ENCODE data around the gene PRKG1.

Gene PRKG1

DNA sequence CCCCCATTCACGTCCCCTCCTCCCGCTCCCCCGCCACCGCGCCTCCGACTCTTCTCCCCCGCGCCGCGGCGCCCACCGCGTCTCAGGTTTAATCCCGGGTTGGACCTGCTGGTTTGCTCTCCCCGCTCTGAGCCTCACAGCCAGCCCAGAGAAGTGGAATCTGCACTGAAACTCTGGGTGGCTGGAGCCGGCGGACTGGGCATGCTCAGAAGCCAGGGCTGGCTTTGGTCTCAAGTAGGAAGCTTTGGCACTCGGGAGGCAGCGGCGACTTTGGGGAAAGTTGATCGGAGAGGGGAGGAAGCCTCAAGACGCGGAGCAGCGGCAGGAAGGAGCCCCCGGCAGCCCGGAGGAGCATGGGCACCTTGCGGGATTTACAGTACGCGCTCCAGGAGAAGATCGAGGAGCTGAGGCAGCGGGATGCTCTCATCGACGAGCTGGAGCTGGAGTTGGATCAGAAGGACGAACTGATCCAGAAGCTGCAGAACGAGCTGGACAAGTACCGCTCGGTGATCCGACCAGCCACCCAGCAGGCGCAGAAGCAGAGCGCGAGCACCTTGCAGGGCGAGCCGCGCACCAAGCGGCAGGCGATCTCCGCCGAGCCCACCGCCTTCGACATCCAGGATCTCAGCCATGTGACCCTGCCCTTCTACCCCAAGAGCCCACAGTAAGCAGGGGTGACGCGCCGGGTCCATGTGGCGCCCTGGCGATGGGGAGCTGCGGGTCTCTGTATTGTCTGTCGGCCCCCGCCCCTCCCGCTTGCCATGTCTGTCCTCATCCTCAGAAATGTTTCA, at the start of gene PRKG1:
PRKG1 (plus strand) TSS at position 250 of the 791 bp plus-strand sequence.
- no peak for DNase-seq

DNA sequence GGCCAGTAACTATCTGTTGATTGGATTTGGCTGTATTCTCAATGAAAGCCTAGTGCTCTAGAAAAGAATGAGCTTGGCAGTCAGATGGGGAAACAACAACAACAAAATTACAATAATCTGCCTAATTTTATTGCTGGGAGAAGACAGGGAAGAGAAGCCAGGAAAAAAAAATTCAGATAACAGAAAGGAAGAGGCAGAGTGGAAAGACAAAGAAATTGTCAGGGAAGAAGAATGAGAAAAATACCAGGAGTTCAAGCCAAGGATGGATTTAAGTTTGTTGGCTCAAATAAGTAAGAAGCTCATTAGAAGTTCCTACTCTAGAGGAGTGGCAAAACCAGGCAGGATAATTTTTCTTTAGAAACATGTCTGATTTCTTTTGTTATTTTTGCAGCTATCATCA, 45.9 kb upstream of the PRKG1 start:
- DNase-seq: no peak

DNA sequence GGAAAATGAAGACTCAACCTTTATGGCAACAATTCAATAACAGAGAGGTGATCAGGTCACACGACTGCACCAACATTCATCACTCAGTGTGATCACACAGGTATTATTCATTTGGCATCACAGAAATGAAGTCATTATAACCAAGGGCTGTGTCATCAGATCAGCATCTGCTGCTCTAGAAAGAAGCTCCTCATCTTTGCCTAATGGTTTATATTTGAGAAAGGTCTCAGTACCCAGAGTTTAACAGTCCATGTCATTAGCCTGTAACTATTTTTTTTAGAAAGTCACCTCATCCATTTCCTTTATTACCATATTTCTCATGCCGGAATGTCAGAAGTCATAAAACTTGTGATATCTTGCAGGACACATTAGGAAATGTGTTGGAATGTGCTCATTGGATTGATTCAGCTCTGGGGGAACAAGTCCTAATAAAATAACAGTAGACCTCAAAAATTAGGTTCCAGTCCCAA, 45.1 kb upstream of the PRKG1 start:
- DNase-seq: no peak

DNA sequence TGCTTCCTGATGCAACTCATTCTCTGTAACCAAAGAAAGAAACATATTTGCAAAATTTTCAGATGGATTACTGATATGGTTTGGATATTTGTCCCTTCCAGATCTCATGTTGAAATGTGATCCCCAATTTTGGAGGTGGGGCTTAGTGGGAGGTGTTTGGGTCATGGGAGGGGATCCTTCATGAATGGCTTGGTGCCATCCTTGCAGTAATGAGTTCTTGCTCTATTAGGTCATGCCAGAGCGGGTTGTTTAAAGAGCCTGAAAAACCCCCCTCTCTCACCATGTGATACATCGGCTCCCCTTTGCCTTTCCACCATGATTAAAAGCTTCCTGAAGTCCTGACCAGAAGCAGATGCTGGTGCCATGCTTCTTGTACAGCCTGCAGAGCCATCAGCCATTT, 43.8 kb upstream of the PRKG1 start:
- DNase-seq: no peak

DNA sequence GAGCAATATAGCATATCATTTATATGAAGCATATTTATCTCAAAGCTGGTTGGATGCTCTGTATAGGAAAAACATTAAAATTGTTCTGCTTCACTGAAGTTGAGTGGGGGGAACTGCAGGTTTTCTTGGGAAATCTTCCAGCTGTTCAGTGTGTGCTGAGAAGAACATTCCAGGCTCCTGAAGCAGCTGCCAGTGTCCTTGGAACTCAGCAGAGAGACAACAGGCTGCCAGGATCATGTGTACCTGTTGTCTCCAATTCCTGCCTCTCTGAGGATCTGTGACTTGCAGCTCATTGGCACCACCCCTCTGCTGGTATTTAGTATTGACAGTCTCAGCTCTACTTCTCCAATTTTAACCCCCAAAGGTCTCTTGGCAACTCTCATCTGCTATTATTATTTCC, 42.3 kb upstream of the PRKG1 start:
- no peak for DNase-seq

DNA sequence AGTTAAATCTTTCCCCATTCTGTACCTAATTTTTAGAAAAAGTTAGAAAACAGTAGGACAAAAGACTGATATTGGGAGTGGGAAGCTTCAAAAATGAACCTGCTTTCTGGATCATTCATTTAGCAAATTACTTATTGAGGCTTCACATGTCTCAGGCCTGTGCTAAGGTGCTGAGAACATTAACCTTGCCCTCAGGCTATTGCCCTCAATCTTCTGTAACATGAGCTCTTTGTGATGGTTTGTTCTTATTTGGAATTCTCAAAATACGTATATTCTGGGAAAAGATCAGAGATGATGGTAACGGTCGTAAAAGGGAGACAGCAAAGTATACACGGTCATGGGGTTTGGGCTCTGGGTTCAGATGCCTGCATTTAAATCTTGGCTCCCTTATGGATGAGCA, 39.5 kb upstream of the PRKG1 start:
- DNase-seq: no peak

DNA sequence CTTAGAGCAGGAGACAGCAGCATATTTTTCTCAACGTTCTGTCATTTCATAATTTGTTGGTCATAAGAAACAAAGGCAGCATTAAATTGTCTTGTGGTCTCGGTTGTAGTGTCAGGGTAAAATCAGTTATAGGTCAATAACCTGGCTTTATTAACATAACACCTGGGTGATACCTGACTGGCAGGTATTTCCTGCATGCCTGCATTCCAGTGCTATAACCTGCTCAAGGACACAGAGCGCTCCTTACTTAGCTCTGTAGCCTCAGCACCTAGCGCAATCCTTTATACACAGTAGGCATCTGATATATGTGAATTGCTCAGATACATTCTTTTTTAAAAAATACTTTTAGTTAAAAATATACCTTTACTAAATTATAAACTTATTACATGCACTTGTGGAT, 38.9 kb upstream of the PRKG1 start:
- no peak for DNase-seq

DNA sequence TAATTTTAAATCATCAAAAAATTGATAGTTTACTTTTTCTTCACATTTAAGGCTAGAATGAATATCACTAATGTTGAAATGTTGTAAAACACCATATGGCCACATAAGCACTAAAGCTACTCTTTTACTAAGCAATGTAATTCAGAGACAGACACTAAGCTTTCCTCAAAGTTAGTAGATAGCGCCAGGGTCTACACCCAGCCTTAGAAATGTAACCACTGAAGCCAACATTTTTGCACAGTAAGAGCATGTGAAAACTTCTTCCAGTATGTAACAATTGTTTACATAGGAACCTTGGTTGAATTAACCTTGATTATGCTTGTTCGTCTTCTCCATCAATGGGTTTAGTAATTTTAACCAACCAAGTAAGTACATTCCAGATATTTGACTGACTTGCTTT, 28.4 kb upstream of the PRKG1 start:
- no peak for DNase-seq

DNA sequence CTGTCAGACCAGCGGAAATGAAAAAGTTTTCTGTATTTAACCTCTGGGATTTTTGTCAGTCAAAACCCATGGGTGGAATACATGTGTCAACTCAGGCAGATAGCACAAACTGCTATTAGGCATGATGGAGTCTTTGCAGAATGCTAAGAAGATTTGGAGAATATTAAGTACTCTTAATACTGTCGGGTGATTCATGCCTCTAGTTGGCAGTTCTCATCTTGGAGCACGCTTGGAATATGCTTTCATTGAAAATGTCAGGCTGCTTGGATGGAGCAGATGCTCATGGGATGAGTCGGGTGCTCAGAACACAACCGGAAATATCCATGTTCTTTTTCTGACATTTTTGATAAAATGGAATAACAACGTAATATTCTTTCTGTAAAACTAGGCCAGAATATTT, 27.6 kb upstream of the PRKG1 start:
- DNase-seq: no peak

DNA sequence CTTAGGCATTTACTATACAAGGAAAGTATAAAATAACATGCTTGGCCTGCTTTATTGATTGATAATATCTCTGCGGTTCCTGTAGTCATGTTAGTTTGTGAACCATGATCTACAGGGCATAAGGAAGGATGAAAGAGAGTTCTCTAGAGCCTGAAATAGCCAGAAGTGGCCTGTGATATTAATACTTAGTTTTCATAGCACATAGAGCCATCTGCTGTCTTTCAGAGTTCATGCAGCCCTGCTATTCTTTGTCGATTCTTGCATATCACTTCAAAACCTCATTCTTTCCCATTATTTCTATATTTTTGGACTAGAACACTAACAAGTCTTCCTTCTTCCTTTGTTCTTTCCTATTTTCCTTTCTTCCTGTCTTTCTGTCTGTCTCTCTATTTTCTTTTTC, 26.4 kb upstream of the PRKG1 start:
- no peak for DNase-seq

DNA sequence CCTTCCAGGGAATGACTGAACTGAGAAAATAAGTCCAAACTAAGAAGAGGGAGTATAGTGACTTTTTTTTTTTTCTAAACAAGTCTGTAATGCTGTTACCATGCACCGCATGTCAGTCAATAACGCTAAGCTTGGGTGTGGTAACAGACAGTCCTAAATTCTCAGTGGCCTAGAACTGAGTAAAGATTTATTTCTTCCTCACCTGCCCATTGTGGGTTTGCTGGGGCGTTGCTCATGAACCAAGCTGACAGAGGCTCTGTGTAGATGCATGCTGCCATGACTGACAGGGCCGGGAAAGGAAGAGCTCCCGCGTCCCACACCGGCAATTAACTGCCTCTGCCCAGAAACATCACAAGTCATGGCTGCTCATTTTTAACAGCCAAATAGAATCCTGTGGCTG, 25.5 kb upstream of the PRKG1 start:
- DNase-seq: no peak

DNA sequence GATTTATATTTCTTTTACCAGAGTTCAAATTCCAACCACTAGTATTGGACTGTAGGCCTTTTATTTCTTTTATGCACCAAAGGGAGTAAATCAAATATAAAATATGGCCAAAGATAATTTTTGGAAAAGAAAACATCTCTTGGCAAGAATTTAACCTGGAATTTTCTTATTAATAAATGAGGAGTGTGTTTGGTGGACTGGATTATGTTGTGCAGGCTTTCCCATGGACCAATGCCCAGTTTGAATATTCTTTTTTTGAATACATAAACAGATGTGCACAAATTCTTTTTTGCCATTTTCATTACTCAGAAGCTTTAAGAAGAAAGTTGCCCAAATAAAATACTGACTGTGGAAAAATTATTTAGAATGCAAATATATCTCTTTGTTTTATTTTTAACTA, 22.1 kb upstream of the PRKG1 start:
- DNase-seq: no peak

DNA sequence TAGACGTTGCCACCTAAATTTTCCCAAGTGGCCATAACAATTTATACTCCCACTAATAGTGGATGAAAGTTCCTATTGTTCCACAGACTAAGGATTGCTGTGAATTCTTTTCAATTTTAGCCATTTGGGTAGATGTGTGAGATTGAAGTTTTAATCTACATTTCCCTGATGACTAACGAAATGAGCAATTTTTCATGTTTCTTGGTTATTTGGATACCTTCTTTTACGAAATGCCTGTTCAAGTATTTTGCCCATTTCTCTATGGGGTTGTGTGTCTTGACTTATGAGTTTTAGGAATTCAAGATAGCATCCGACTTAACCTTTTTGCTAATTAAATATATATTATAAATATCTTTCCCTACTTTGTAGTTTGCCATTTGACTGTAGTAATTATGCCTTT, 16.4 kb upstream of the PRKG1 start:
- no peak for DNase-seq

DNA sequence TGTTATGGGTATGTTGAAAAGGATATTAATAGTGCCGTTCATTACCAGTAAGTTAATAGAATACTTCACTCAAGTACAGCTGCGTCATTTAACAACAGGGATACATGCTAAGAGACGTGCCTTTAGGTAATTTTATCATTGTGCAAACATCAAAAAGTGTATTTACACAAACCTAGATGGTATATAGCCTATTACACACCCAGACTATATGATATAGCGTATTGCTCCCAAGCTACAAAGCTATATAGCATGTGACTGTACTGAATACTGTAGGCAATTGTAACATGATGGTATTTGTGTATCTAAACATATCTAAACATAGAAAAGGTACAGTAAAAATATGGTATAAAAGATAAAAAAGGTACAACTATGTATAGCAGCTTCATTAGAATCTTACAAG, 11.1 kb upstream of the PRKG1 start:
- no peak for DNase-seq

DNA sequence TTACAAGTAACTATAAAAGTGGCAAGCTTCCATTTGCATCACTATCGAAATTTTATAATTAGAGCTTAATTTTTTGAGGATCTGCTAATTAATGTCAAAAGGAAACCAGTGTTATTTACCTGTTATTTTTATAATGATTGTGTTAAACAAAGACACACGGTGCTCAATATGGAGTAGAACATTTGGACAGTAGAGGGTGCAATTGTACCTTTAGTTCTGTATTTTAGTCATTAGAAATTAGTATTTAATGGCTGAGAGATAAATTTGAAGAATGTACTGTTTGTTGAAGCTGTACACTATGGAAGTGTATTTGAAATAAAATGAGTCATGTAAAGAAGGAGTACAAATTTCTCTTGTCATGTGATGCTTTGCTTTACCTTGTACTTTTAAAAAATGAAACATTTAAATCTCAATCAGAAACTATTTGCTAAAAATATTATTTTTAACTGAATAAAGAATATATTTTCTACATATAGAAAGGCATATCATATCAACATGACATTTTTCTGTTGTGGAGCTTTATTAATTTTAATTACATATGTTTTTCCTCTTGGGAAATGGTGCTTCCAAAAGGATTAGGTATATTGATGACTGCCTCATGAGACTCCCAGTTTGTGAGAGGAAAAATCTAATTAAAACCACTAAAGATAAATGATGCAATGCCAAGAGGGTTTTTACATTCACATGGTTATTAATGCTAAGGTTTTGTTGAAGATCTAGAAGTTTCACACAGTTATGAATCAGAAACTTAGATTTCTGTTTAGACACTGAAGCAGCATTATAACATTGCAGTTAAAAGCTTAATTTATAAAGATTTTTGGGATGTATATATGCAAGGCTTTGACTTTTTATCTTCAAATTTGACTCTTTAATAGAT, 10.4 kb upstream of the PRKG1 start:
- no peak for DNase-seq

DNA sequence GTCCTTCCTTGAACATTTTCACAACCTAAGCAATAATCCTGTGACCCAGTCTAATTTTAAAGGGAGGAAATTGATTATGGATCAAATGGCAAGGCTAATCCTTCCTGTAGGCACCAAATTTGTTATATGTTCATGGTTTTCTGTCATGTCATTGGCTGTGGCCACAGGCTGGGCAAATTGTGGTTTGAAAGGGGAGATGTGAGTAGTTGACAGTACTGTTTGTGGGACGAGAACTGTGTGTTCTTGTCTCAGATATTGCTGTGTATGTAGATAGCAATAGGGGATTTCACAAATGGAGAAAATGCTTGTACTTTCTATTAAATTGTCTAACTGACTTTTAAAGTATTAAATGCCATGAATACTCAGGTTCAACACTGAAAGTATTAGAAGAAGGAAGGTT, 8.1 kb upstream of the PRKG1 start:
- no peak for DNase-seq

DNA sequence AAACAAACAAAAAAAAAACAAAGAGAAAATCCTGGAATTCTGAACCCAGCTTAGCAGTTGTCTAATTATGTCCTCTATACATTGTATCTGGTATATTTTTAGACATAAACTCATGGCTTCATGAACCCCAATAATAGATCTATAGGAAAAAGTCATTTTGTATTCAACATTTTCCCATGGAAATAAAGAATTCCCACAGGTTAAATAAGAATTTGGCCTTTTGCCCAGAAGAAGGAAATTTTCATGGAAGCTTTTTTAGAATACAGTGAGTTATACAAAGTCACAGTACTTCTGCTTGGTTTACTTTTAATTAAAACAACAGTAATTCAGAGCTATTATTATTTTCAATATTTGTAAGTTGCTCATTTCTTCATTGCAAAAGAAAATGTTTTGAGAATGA, 2.1 kb upstream of the PRKG1 start:
- DNase-seq: no peak

DNA sequence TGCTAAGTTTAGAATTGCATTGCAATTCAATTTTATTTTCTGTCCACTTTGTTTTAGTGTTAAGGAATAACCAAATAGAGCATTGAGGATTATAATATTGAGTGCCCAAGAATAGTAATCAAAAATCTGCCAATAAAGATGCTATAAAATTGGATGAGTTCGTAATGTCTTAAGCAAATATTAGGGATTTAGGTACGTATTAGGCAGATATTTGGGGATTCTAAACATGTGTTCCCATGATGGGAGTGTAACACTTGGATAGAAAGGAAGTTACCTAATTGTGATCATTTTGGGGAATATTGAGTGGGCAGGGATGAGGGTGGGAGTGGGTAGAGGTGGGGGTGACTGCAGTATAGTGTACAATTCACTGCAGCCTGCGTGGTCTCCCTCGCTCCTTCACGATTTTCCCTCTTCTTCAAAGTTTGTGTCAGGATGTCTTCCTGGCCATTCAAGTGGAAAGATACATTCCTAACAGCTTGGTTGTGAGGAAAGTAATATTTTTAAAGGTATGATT, 1.3 kb upstream of the PRKG1 start:
- no peak for DNase-seq

DNA sequence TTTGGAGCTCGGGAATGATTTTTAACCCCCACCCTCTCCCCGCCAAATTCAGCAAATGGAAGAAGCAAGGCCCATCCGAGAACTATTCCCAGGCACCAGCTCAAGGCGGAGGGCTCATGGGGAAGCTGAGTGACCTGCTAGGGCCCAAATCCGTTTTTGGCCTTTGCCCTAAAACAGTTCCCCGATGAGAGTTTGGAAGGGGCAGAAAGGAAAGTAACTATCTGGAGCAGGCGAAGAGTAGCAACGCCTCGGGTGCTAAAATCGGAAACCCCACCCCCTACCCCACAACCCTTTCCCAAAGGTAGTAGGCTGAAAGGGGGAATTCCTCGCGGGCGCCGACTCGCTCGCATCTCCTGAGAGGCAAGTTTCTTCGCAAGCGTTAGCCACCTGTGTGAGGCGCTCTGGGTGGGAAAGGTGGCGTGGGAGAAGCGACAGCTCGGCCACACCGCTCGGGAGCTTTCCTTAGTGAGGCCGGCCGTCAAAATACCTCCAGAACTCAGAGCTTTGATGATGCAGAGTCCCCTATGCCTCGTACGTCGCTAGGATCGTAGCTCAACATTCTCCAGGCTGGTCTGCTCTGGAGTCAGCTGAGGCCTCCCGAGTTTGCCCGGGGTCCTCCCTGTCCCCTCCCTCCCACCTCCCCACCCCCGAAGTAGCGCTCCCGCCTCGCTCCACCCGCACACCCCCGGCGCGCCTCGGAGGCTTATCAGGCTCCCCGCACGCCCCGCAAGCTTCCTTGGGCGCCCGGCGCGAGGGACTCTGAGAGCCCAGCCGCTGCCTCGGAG, 642 bp upstream of the PRKG1 start:
- DNase-seq: no peak

DNA sequence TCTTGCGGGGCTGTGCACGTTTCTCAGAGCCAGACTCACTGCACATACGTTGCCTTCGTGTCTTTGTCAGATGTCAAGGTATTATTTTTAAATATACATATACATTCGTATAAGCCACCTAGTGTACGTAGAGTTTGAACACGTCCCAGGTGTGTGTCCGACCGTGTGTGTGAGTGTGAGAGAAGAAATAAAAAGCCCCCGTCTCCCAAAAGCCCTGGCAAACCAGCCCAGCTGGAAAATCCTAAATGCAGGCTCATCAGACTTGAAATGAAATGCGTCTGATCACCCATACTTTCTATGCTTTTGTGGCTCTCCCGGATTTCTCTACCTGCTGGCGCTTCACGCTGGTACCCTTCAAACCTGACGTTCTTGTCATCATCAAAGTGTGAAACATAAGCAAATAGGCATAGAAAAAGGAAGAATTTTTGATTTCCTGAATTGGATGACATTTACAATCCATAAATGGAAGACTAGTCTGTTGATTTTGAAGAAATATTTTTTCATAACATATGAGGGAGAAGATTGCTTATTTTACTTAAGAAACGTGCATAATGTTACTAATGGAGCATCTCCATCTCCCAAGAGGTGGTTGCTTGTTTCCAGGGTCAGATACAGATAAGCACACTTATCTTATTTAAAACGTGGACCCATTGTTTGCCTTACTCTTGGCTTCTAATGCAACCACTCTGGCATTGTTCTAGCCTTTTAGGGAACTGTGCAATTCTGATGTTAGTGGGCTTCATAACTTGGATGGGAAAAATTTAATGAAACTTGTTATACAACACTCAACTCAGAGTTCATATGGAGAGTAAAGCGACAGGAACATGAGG, 971 bp downstream of the PRKG1 start:
- DNase-seq: no peak

DNA sequence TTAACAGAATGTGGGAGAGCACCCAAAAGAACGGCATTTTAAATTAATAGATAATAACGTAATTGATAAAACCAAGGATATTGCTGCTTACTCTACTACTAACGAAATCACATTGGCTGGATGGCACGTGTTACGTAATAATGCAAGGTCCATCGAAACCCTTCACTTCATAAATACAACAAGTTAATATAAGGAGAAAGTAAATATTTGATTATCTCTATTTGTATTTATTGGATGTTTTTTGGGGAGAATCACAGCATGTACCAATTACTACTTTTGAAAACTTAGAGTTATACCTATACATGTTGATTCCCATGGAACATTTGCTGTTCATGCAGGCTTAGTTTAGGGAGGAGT, 1.6 kb downstream of the PRKG1 start:
- no peak for DNase-seq

DNA sequence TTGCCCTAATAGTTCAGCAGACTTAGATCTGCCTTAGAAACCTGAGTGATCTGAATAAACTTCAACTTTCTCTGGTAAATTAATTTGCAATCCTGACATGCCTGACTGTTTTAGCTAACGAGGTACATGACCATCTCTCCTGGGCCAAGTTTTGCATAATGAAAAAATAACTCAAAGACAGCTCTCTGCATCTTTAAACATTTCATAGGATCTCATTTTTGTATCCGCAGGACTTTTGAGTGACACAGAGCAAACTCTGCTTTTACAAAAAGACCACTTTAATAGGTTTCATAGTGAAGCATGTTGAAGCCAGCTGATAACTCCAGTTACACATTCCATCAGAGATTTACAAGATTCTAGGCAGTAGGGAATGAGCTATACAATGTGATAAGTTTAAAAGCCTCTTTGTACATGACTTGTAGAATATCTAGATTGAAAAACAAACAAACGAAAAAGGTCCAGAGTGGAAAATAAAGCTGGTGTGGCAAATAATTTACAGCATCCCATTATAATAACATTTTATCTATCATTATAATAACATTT, 2.1 kb downstream of the PRKG1 start:
- no peak for DNase-seq

Measured in activated CD4-positive, alpha-beta T cell treated with anti-CD3 and anti-CD28 coated beads for 1 hour (primary cell).